H1 (cell line): ENCODE results near the gene COX7A2. TPM values are rescaled to one million over a fixed set of nuclear protein-coding genes. Genes with fewer than 3 reads are reported as not detected.

Experiments used
- CTCF ChIA-PET: fragments of 300-600 bp; sonication (Branson Sonifier 250); formaldehyde crosslinking; loops from one replicate; lab custom pipeline; 2021; ENCODE audit not compliant: partially characterized antibody; lab: Charles Lee
- POLR2A ChIA-PET: fragments of 300-600 bp; sonication (Branson Sonifier 250); formaldehyde crosslinking; loops from one replicate; lab custom pipeline; 2021; ENCODE audit warnings: inconsistent platforms; ENCODE audit not compliant: partially characterized antibody; lab: Charles Lee
- DNase-seq, 2 experiments: peaks; one replicate each; pipeline versions ENCODE4 v3.0.0 to v3.0.0-alpha.2; 2010 to 2022; ENCODE audit warnings: low spot score in 2 of 2, low read depth in 1 of 2, mixed read lengths in 1 of 2
- FAIRE-seq: peaks from 2 replicates; lab custom pipeline; 2011; peaks lifted over from hg19 to GRCh38; lab: Jason Lieb, UNC
- H2AFZ ChIP-seq: 2 replicates; pipeline ENCODE4 v1.8.1; 2012; ENCODE audit warnings: low read length, inconsistent platforms
- H2AK5ac ChIP-seq: 2 replicates; pipeline ENCODE4 v1.6.1; 2013; ENCODE audit warnings: low read depth, low read length
- H2BK120ac ChIP-seq: replicated peaks from 2 replicates; pipeline ENCODE3; 2013; ENCODE audit warnings: low read depth, low read length, inconsistent platforms
- H2BK12ac ChIP-seq: 2 replicates; pipeline ENCODE4 v1.6.1; 2013; ENCODE audit warnings: low read depth, low read length
- H2BK15ac ChIP-seq: 2 replicates; pipeline ENCODE4 v1.6.1; 2013; ENCODE audit warnings: low read length
- H2BK20ac ChIP-seq: 2 replicates; pipeline ENCODE4 v1.6.1; 2013; ENCODE audit warnings: low read length
- H2BK5ac ChIP-seq: 2 replicates; pipeline ENCODE4 v1.6.1; 2013; ENCODE audit warnings: low read depth, low read length
- H3K14ac ChIP-seq: 2 replicates; pipeline ENCODE4 v1.6.1; 2013; ENCODE audit warnings: inconsistent platforms; ENCODE audit not compliant: insufficient read length
- H3K18ac ChIP-seq: 2 replicates; pipeline ENCODE4 v1.6.1; 2013; ENCODE audit warnings: low read length; ENCODE audit errors: extremely low read depth
- H3K23ac ChIP-seq: 2 replicates; pipeline ENCODE4 v1.6.1; 2013; ENCODE audit warnings: inconsistent platforms; ENCODE audit not compliant: insufficient read length
- H3K23me2 ChIP-seq: 2 replicates; pipeline ENCODE4 v1.6.1; 2013; ENCODE audit warnings: low read depth, low read length
- H3K27ac ChIP-seq: 2 replicates; pipeline ENCODE4 v1.6.1; 2011; ENCODE audit warnings: low read depth, low read length, inconsistent platforms
- H3K27me3 ChIP-seq, 4 experiments: replicated peaks in 1 of 4; 1 replicate in 1 of 4; 2 replicates in 3 of 4; pipeline versions ENCODE4 v1.6.1 to v1.8.1; 2011 to 2013; ENCODE audit warnings: low read length in 3 of 4, mild to moderate bottlenecking in 3 of 4, inconsistent platforms in 2 of 4, mixed read lengths in 2 of 4, moderate library complexity in 1 of 4; ENCODE audit not compliant: control insufficient read depth in 3 of 4, insufficient read depth in 3 of 4; ENCODE audit errors: extremely low read depth in 1 of 4
- H3K36me3 ChIP-seq, 4 experiments: 2 replicates each; pipeline versions ENCODE4 v1.6.1 to v1.8.1; 2011 to 2013; ENCODE audit warnings: mild to moderate bottlenecking in 4 of 4, low read length in 3 of 4, moderate library complexity in 2 of 4, control low read depth in 1 of 4, inconsistent platforms in 1 of 4; ENCODE audit not compliant: insufficient read depth in 4 of 4, control insufficient read depth in 2 of 4
- H3K4ac ChIP-seq: replicated peaks from 2 replicates; pipeline ENCODE3; 2013; ENCODE audit warnings: low read length, low read depth, mixed read lengths, inconsistent platforms; ENCODE audit not compliant: insufficient read length
- H3K4me1 ChIP-seq, 4 experiments: replicated peaks in 1 of 4; 1 replicate in 1 of 4; 2 replicates in 3 of 4; pipeline versions ENCODE4 v1.6.1 to v1.8.1; 2011 to 2013; ENCODE audit warnings: low read length in 3 of 4, inconsistent platforms in 2 of 4, mixed read lengths in 1 of 4; ENCODE audit not compliant: insufficient read depth in 4 of 4, control insufficient read depth in 3 of 4
- H3K4me2 ChIP-seq, 2 experiments: 2 replicates each; pipeline versions ENCODE4 v1.6.1 to v1.8.1; 2011 to 2013; ENCODE audit warnings: low read depth in 2 of 2, low read length in 2 of 2, control low read depth in 1 of 2, inconsistent platforms in 1 of 2, mild to moderate bottlenecking in 1 of 2; ENCODE audit not compliant: insufficient read depth in 1 of 2
- H3K4me3 ChIP-seq, 4 experiments: fragments of 200-600, 300-600 bp in 1 of 4; sonication (generic), shearing (Covaris generic), sonication (Bioruptor Twin) in 1 of 4; 2 replicates each; pipeline versions ENCODE4 v1.5.1 to v1.8.1; 2011 to 2016; ENCODE audit warnings: low read length in 4 of 4, low read depth in 3 of 4, control low read depth in 2 of 4, inconsistent platforms in 2 of 4, mild to moderate bottlenecking in 2 of 4, mixed read lengths in 1 of 4, moderate library complexity in 1 of 4; ENCODE audit not compliant: insufficient read depth in 2 of 4; ENCODE audit errors: extremely low read depth in 1 of 4
- H3K56ac ChIP-seq: replicated peaks from 2 replicates; pipeline ENCODE3; 2013; ENCODE audit warnings: low read depth, mild to moderate bottlenecking, mixed read lengths, low read length, inconsistent platforms; ENCODE audit not compliant: insufficient read length
- H3K79me1 ChIP-seq: 2 replicates; pipeline ENCODE4 v1.6.1; 2013; ENCODE audit warnings: low read depth, low read length, control low read depth
- H3K79me2 ChIP-seq, 2 experiments: 2 replicates each; pipeline versions ENCODE4 v1.6.1 to v1.8.1; 2012 to 2013; ENCODE audit warnings: low read length in 2 of 2, mild to moderate bottlenecking in 2 of 2, inconsistent platforms in 1 of 2; ENCODE audit not compliant: insufficient read depth in 2 of 2, control insufficient read depth in 1 of 2
- H3K9ac ChIP-seq, 4 experiments: replicated peaks in 1 of 4; 1 replicate in 1 of 4; 2 replicates in 3 of 4; pipeline versions ENCODE4 v1.6.1 to v1.8.1; 2011 to 2013; ENCODE audit warnings: low read depth in 3 of 4, low read length in 3 of 4, control low read depth in 2 of 4, mild to moderate bottlenecking in 2 of 4, moderate library complexity in 2 of 4, inconsistent platforms in 1 of 4; ENCODE audit errors: extremely low read depth in 1 of 4
- H3K9me3 ChIP-seq, 2 experiments: 2 replicates each; pipeline versions ENCODE4 v1.6.1 to v1.8.1; 2012 to 2013; ENCODE audit warnings: mild to moderate bottlenecking in 2 of 2, moderate library complexity in 2 of 2, control low read depth in 1 of 2, inconsistent platforms in 1 of 2, low read depth in 1 of 2, low read length in 1 of 2, mixed read lengths in 1 of 2; ENCODE audit not compliant: insufficient read depth in 2 of 2
- H4K20me1 ChIP-seq, 2 experiments: replicated peaks in 1 of 2; 2 replicates each; pipeline versions ENCODE3 to v1.8.1; 2011 to 2013; ENCODE audit warnings: inconsistent platforms in 2 of 2, low read length in 2 of 2, mild to moderate bottlenecking in 1 of 2; ENCODE audit not compliant: insufficient read depth in 2 of 2, control insufficient read depth in 1 of 2
- H4K5ac ChIP-seq: 2 replicates; pipeline ENCODE4 v1.6.1; 2013; ENCODE audit warnings: low read length, low read depth, mixed read lengths, inconsistent platforms; ENCODE audit not compliant: insufficient read length
- H4K8ac ChIP-seq: 2 replicates; pipeline ENCODE4 v1.8.0; 2013; ENCODE audit warnings: mild to moderate bottlenecking, moderate library complexity, low read length, inconsistent platforms; ENCODE audit not compliant: insufficient read depth; ENCODE audit errors: extremely low read depth
- H4K91ac ChIP-seq: replicated peaks from 2 replicates; pipeline ENCODE3; 2013; ENCODE audit warnings: low read length, mixed read lengths, inconsistent platforms; ENCODE audit not compliant: insufficient read length
- BACH1 ChIP-seq: IDR thresholded peaks from 2 replicates; pipeline ENCODE4 v1.6.1; 2012; ENCODE audit warnings: low read length, improper control_type of control experiment
- EZH2 ChIP-seq: fragments of 200-600 bp; sonication (generic); IDR thresholded peaks from 2 replicates; pipeline ENCODE4 v1.7.1; 2012; ENCODE audit warnings: low read depth, mild to moderate bottlenecking, moderate library complexity, low read length, inconsistent platforms; ENCODE audit not compliant: severe bottlenecking
- FOSL1 ChIP-seq: IDR thresholded peaks from 2 replicates; pipeline ENCODE4 v1.6.1; 2011; ENCODE audit warnings: mild to moderate bottlenecking, low read depth, low read length, moderate library complexity; ENCODE audit not compliant: insufficient read depth
- GTF2F1 ChIP-seq: IDR thresholded peaks from 2 replicates; pipeline ENCODE4 v1.6.1; 2012; ENCODE audit warnings: low read depth, low read length, improper control_type of control experiment, borderline replicate concordance
- PHF8 ChIP-seq: fragments of 200-600 bp; sonication (generic); conservative IDR thresholded peaks from 2 replicates; pipeline ENCODE4 v1.7.1; 2012; ENCODE audit warnings: low read depth, mild to moderate bottlenecking, inconsistent platforms, low read length, moderate library complexity
- POLR2A ChIP-seq, 2 experiments: IDR thresholded peaks; 1 replicate in 1 of 2; 2 replicates in 1 of 2; pipeline ENCODE4 v1.6.1; 2011; ENCODE audit warnings: low read depth in 2 of 2, low read length in 2 of 2, mild to moderate bottlenecking in 2 of 2; ENCODE audit errors: control extremely low read depth in 1 of 2
- POLR2AphosphoS5 ChIP-seq: IDR thresholded peaks from 2 replicates; pipeline ENCODE4 v1.6.1; 2011; ENCODE audit warnings: low read depth, low read length
- POU5F1 ChIP-seq: IDR thresholded peaks from 2 replicates; pipeline ENCODE4 v1.6.1; 2011; ENCODE audit warnings: low read depth, mild to moderate bottlenecking, low read length, moderate library complexity
- RAD21 ChIP-seq, 2 experiments: IDR thresholded peaks in 1 of 2; conservative IDR thresholded peaks in 1 of 2; 2 replicates each; pipeline ENCODE4 v1.6.1; 2011; ENCODE audit warnings: low read depth in 2 of 2, low read length in 2 of 2, improper control_type of control experiment in 1 of 2, inconsistent platforms in 1 of 2, mild to moderate bottlenecking in 1 of 2, moderate library complexity in 1 of 2
- SIRT6 ChIP-seq: IDR thresholded peaks from one replicate; pipeline ENCODE4 v1.7.1; 2012; ENCODE audit warnings: low read length, inconsistent platforms
- SIX5 ChIP-seq: IDR thresholded peaks from 2 replicates; pipeline ENCODE4 v1.6.1; 2011; ENCODE audit warnings: mild to moderate bottlenecking, low read depth, low read length
- YY1 ChIP-seq: IDR thresholded peaks from 2 replicates; pipeline ENCODE4 v1.6.1; 2011; ENCODE audit warnings: low read depth, mild to moderate bottlenecking, low read length
- WGBS, 2 experiments: shearing (Covaris generic) in 1 of 2; methylation state at CpG; one replicate each; pipeline versions ENCODE4 v1.1.6 to v1.1.7; 2013 to 2015; ENCODE audit warnings: low lambda C conversion rate in 2 of 2, mixed read lengths in 2 of 2, inconsistent platforms in 1 of 2, low coverage in 1 of 2, missing lambda C conversion rate in 1 of 2; ENCODE audit not compliant: insufficient replicate concordance in 2 of 2, insufficient coverage in 1 of 2, insufficient read length in 1 of 2; ENCODE audit errors: extremely low coverage in 1 of 2, missing lambda C conversion rate in 1 of 2; 5-methylcytosine and 5-hydroxymethylcytosine counted together
- polyA plus RNA-seq, 7 experiments: library from polyadenylated mRNA; depleted of rRNA in 3 of 7; stranded (reverse) in 5 of 7; unstranded in 2 of 7; fragments of >200 nt in 5 of 7; fragments of 200-250 nt in 2 of 7; gene quantifications; 1 replicate in 5 of 7; 2 replicates in 1 of 7; 4 replicates in 1 of 7; pipeline versions ENCODE4 v1.2.1 to v1.2.3, GENCODE V29; 2011 to 2013; ENCODE audit warnings: missing spikeins in 2 of 7, mixed read lengths in 2 of 7
- total RNA-seq: library from RNA; stranded (reverse); fragmentation: NEBNext Ultra II Directional; extraction: Animal tissue kit (Norgen Biotek cat#: 25700); gene quantifications from 2 replicates; pipeline ENCODE4 v1.2.1, GENCODE V29; 2021

COX7A2 gene
- total and polyA plus RNA-seq, 2 of the 8 experiments (the other 6 are each of a cell fraction or from before 2014, with no cell fraction given), result 262 to 468 TPM

- H3K4ac ChIP-seq, result no peak overlapping the region
- H3K79me2 ChIP-seq, result peaks cover 12 to 19% of the 10 kb centered on the region in 2 experiments
- no peaks in the 10 kb centered on the region for H3K27me3 ChIP-seq
- no peak overlapping the region for H4K5ac ChIP-seq
- no peaks in the 10 kb centered on the region for H3K36me3 ChIP-seq
- 82% methylated on average over 1 of the region's 1 CpG; no CpG with 5 or more reads in 1 of the 2 experiments for WGBS, 2 experiments
- no peak overlapping the region for H3K27ac ChIP-seq
- no peaks in the 10 kb centered on the region for H3K23me2 ChIP-seq
- H3K23ac ChIP-seq, result no peak overlapping the region
- TF ChIP-seq SIRT6 (no peak), EZH2 (no peak), RAD21 (IDR thresholded peaks at IDR 0.05 in 1 of 2, conservative IDR thresholded peaks at IDR 0.05 in 1 of 2; ENCODE audit: low read depth in 2 of 2, low read length in 2 of 2) (no peak), GTF2F1 (no peak), SIX5 (no peak), FOSL1 (no peak), POU5F1 (no peak), BACH1 (no peak), POLR2A (IDR thresholded peaks at IDR 0.05; ENCODE audit: control extremely low read depth in 1 of 2, low read depth in 2 of 2, low read length in 2 of 2) (no peak), YY1 (no peak), POLR2AphosphoS5 (no peak), PHF8 (no peak)
- H2BK120ac ChIP-seq, result no peak overlapping the region
- 0 out of 2 replicates have a peak, but pooled peaks cover 3% of the 10 kb centered on the region for H3K79me1 ChIP-seq
- DNase-seq, result no peak
- H3K4me1 ChIP-seq, result peaks cover 3 to 9% (median 7%) of the 10 kb centered on the region in 4 experiments
- no peak overlapping the region for H2BK5ac ChIP-seq
- no peak overlapping the region for H3K18ac ChIP-seq
- no peak overlapping the region for H3K4me2 ChIP-seq
- no peak overlapping the region for H4K8ac ChIP-seq
- no peak overlapping the region for H3K56ac ChIP-seq
- CTCF ChIA-PET, result interaction anchor here (1.5 kb wide), 1 partner anchor 52 kb away, joined by 3 read pairs; no protein-coding TSS in a partner anchor
- no peak overlapping the region for H3K9ac ChIP-seq
- H2AK5ac ChIP-seq, result no peak overlapping the region
- no peak for FAIRE-seq
- H2BK15ac ChIP-seq, result no peak overlapping the region
- H2BK12ac ChIP-seq, result no peak overlapping the region
- H3K4me3 ChIP-seq, result no peak overlapping the region
- POLR2A ChIA-PET, result no interaction called here
- H2BK20ac ChIP-seq, result no peak overlapping the region
- H4K91ac ChIP-seq, result no peak overlapping the region
- H2AFZ ChIP-seq, result no peak overlapping the region
- no peak overlapping the region for H3K14ac ChIP-seq
- H4K20me1 ChIP-seq, result peaks cover 2 to 4% of the 10 kb centered on the region in 2 experiments
- no peaks in the 10 kb centered on the region for H3K9me3 ChIP-seq
Observed at GRCh38 chr6:75287424-75287823, 43.8 kb upstream of the COX7A2 start.
